Measurements from ENCODE around the gene SPON1. TPM values are rescaled to one million over a fixed set of nuclear protein-coding genes. Genes with fewer than 3 reads are reported as not detected.

Gene SPON1
- total RNA-seq, 1 donor from 2014 or later, result under 0.01 TPM

- DNase-seq (ENCODE audit: low read depth in 2 of 2), result no peak
These were observed 221.8 kb downstream of the SPON1 start for GRCh38 chr11:14184028-14184940.

GRCh38 chr11:14185461-14185860 lies 222.9 kb downstream of the SPON1 start:
- no peak for DNase-seq (ENCODE audit: low read depth in 2 of 2)

- no peak for DNase-seq (ENCODE audit: low read depth in 2 of 2)
These were observed 223.7 kb downstream of the SPON1 start for GRCh38 chr11:14186046-14186775.

GRCh38 chr11:14189874-14190273 lies 227.4 kb downstream of the SPON1 start:
- no peak for DNase-seq (ENCODE audit: low read depth in 2 of 2)

- DNase-seq (ENCODE audit: low read depth in 2 of 2), result no peak
These were observed 228.7 kb downstream of the SPON1 start for GRCh38 chr11:14190992-14191778.

- DNase-seq (ENCODE audit: low read depth in 2 of 2), result no peak
These were observed 231.1 kb downstream of the SPON1 start for GRCh38 chr11:14193644-14194043.

- no peak for DNase-seq (ENCODE audit: low read depth in 2 of 2)
These were observed 240.0 kb downstream of the SPON1 start for GRCh38 chr11:14202251-14203196.

- no peak for DNase-seq (ENCODE audit: low read depth in 2 of 2)
These were observed 240.8 kb downstream of the SPON1 start for GRCh38 chr11:14203321-14203720.

GRCh38 chr11:14212986-14213385 lies 250.5 kb downstream of the SPON1 start:
- DNase-seq (ENCODE audit: low read depth in 2 of 2), result no peak

GRCh38 chr11:14218728-14219127 lies 256.2 kb downstream of the SPON1 start:
- DNase-seq (ENCODE audit: low read depth in 2 of 2), result no peak

GRCh38 chr11:14223636-14224288 lies 261.2 kb downstream of the SPON1 start:
- no peak for DNase-seq (ENCODE audit: low read depth in 2 of 2)

- no peak for DNase-seq (ENCODE audit: low read depth in 2 of 2)
These were observed 261.9 kb downstream of the SPON1 start for GRCh38 chr11:14224395-14224794.

GRCh38 chr11:14225666-14226065 lies 263.1 kb downstream of the SPON1 start:
- no peak for DNase-seq (ENCODE audit: low read depth in 2 of 2)

GRCh38 chr11:14228356-14228755 lies 265.8 kb downstream of the SPON1 start:
- DNase-seq (ENCODE audit: low read depth in 2 of 2), result no peak

- DNase-seq (ENCODE audit: low read depth in 2 of 2), result no peak
These were observed 266.9 kb downstream of the SPON1 start for GRCh38 chr11:14229472-14229871.

GRCh38 chr11:14230407-14230806 lies 267.9 kb downstream of the SPON1 start:
- DNase-seq (ENCODE audit: low read depth in 2 of 2), result no peak

GRCh38 chr11:14232652-14233051 lies 270.1 kb downstream of the SPON1 start:
- DNase-seq (ENCODE audit: low read depth in 2 of 2), result peak in 1 of 2 donors; percentile 12

- no peak for DNase-seq (ENCODE audit: low read depth in 2 of 2)
These were observed 271.9 kb downstream of the SPON1 start for GRCh38 chr11:14234446-14234845.

GRCh38 chr11:14235701-14236100 lies 273.2 kb downstream of the SPON1 start:
- no peak for DNase-seq (ENCODE audit: low read depth in 2 of 2)

- no peak for DNase-seq (ENCODE audit: low read depth in 2 of 2)
These were observed 275.0 kb downstream of the SPON1 start for GRCh38 chr11:14237444-14237961.

Data from lung microvascular endothelial cell (primary cell).